DOHH2 (cell line): ENCODE results near the gene KIAA0513.

Experiments used
- H3F3A ChIP-seq: fragments of 200-600 bp; sonication (generic), shearing (Covaris generic); 2 replicates; pipeline ENCODE4 v1.6.0; 2016; ENCODE audit warnings: antibody characterized with exemption, mild to moderate bottlenecking; ENCODE audit not compliant: control insufficient read depth, insufficient read depth
- H3K27ac ChIP-seq: fragments of 200-600 bp; sonication (generic); 2 replicates; pipeline ENCODE4 v1.5.1; 2014; ENCODE audit warnings: low read depth, mild to moderate bottlenecking, low read length, moderate library complexity
- H3K27me3 ChIP-seq: fragments of 200-600 bp; sonication (generic); 2 replicates; pipeline ENCODE4 v1.6.1; 2014; ENCODE audit warnings: mild to moderate bottlenecking, low read length, mixed read lengths; ENCODE audit not compliant: control insufficient read depth
- H3K36me3 ChIP-seq: fragments of 200-600 bp; sonication (generic); 2 replicates; pipeline ENCODE4 v1.6.1; 2014; ENCODE audit warnings: mild to moderate bottlenecking, low read length, moderate library complexity, mixed read lengths; ENCODE audit not compliant: control insufficient read depth
- H3K4me1 ChIP-seq: fragments of 200-600 bp; sonication (generic); 2 replicates; pipeline ENCODE4 v1.6.1; 2014; ENCODE audit warnings: mild to moderate bottlenecking, low read length, mixed read lengths; ENCODE audit not compliant: control insufficient read depth
- H3K4me2 ChIP-seq: fragments of 200-600 bp; sonication (generic); 2 replicates; pipeline ENCODE4 v1.6.0; 2014; ENCODE audit warnings: mild to moderate bottlenecking, low read length, moderate library complexity
- H3K4me3 ChIP-seq: fragments of 200-600 bp; sonication (generic); 2 replicates; pipeline ENCODE4 v1.5.1; 2014; ENCODE audit warnings: mild to moderate bottlenecking, low read length, mixed read lengths
- H3K79me2 ChIP-seq: fragments of 200-600 bp; sonication (generic); 2 replicates; pipeline ENCODE4 v1.6.1; 2014; ENCODE audit warnings: mild to moderate bottlenecking, low read length, mixed read lengths; ENCODE audit not compliant: control insufficient read depth
- H3K9me2 ChIP-seq: fragments of 200-600 bp; sonication (generic); replicated peaks from 2 replicates; pipeline ENCODE4 v1.6.1; 2014; ENCODE audit warnings: mild to moderate bottlenecking, low read length, mixed read lengths; ENCODE audit not compliant: control insufficient read depth
- H3K9me3 ChIP-seq: fragments of 200-600 bp; sonication (generic); 2 replicates; pipeline ENCODE4 v1.6.1; 2014; ENCODE audit warnings: antibody characterized with exemption, low read length, mixed read lengths; ENCODE audit not compliant: control insufficient read depth, insufficient read depth
- H4K20me1 ChIP-seq: fragments of 200-600 bp; sonication (generic); 2 replicates; pipeline ENCODE4 v1.6.0; 2014; ENCODE audit warnings: low read depth, mild to moderate bottlenecking, antibody characterized with exemption, low read length, moderate library complexity; ENCODE audit not compliant: control insufficient read depth, insufficient read depth
- CTCF ChIP-seq: fragments of 200-600 bp; sonication (generic); IDR thresholded peaks from one replicate; pipeline ENCODE4 v1.5.1; 2014; ENCODE audit warnings: antibody characterized with exemption, mild to moderate bottlenecking, low read depth, low read length; ENCODE audit not compliant: poor library complexity, severe bottlenecking
- EZH2phosphoT487 ChIP-seq: fragments of 200-600 bp; sonication (generic); IDR thresholded peaks from 2 replicates; pipeline ENCODE4 v1.6.1; 2017; ENCODE audit warnings: borderline replicate concordance, mild to moderate bottlenecking, antibody characterized with exemption, low read length, moderate library complexity, mixed read lengths

Gene KIAA0513

GRCh38 chr16:85093705-85094104, 66.1 kb downstream of the KIAA0513 start:
- H3K9me3 ChIP-seq, result no peaks in the 10 kb centered on the region
- H3K4me2 ChIP-seq, result no peak overlapping the region
- H4K20me1 ChIP-seq, result no peaks in the 10 kb centered on the region
- no peaks in the 10 kb centered on the region for H3K4me1 ChIP-seq
- H3K27me3 ChIP-seq, result no peaks in the 10 kb centered on the region
- H3K79me2 ChIP-seq, result no peaks in the 10 kb centered on the region
- H3F3A ChIP-seq, result no peaks in the 10 kb centered on the region
- no peak overlapping the region for H3K4me3 ChIP-seq
- no peaks in the 10 kb centered on the region for H3K9me2 ChIP-seq
- H3K36me3 ChIP-seq, result no peaks in the 10 kb centered on the region
- TF ChIP-seq CTCF (no peak), EZH2phosphoT487 (no peak)
- no peak overlapping the region for H3K27ac ChIP-seq

GRCh38 chr16:85094176-85094805, 66.7 kb downstream of the KIAA0513 start:
- TF ChIP-seq EZH2phosphoT487 (no peak), CTCF (no peak)
- Histone ChIP-seq H4K20me1 (no peaks in the 10 kb centered on the region), H3K4me2 (no peak overlapping the region), H3K36me3 (no peaks in the 10 kb centered on the region), H3K79me2 (no peaks in the 10 kb centered on the region), H3K9me2 (no peaks in the 10 kb centered on the region), H3K27ac (no peak overlapping the region), H3F3A (no peaks in the 10 kb centered on the region), H3K27me3 (no peaks in the 10 kb centered on the region), H3K4me1 (no peaks in the 10 kb centered on the region), H3K9me3 (no peaks in the 10 kb centered on the region), H3K4me3 (no peak overlapping the region)

GRCh38 chr16:85094812-85095211, 67.2 kb downstream of the KIAA0513 start:
- H3F3A ChIP-seq, result no peaks in the 10 kb centered on the region
- H3K9me2 ChIP-seq, result no peaks in the 10 kb centered on the region
- no peaks in the 10 kb centered on the region for H3K36me3 ChIP-seq
- H3K27me3 ChIP-seq, result no peaks in the 10 kb centered on the region
- no peaks in the 10 kb centered on the region for H3K79me2 ChIP-seq
- no peak overlapping the region for H3K4me2 ChIP-seq
- TF ChIP-seq CTCF (no peak), EZH2phosphoT487 (no peak)
- H3K9me3 ChIP-seq, result no peaks in the 10 kb centered on the region
- no peaks in the 10 kb centered on the region for H4K20me1 ChIP-seq
- H3K27ac ChIP-seq, result no peak overlapping the region
- H3K4me3 ChIP-seq, result no peak overlapping the region
- H3K4me1 ChIP-seq, result no peaks in the 10 kb centered on the region

GRCh38 chr16:85096921-85097320, 69.3 kb downstream of the KIAA0513 start:
- Histone ChIP-seq H3K9me3 (no peaks in the 10 kb centered on the region), H3K27me3 (no peaks in the 10 kb centered on the region), H3K27ac (no peak overlapping the region), H3K79me2 (no peaks in the 10 kb centered on the region), H3K4me2 (no peak overlapping the region), H3F3A (no peaks in the 10 kb centered on the region), H3K4me3 (no peak overlapping the region), H4K20me1 (no peaks in the 10 kb centered on the region), H3K36me3 (no peaks in the 10 kb centered on the region), H3K9me2 (no peaks in the 10 kb centered on the region), H3K4me1 (no peaks in the 10 kb centered on the region)
- TF ChIP-seq CTCF (no peak), EZH2phosphoT487 (no peak)
